Measurements from ENCODE around the gene IQSEC3. TPM values are rescaled to one million over a fixed set of nuclear protein-coding genes. Genes with fewer than 3 reads are reported as not detected.

Gene IQSEC3
- total RNA-seq, 1 donor, result 0.36 TPM

- Histone ChIP-seq H3K9me3 (ENCODE audit: low read depth, low read length) (no peaks in the 10 kb centered on the region), H3K27ac (ENCODE audit: low read depth, low read length) (no peak overlapping the region), H3K36me3 (ENCODE audit: insufficient read depth, low read length) (no peaks in the 10 kb centered on the region), H3K4me3 (ENCODE audit: insufficient read depth, low read length) (no peak overlapping the region), H2AFZ (ENCODE audit: low read length) (no peak overlapping the region), H3K79me2 (ENCODE audit: insufficient read depth, low read length) (no peaks in the 10 kb centered on the region), H4K20me1 (ENCODE audit: insufficient read depth, low read length) (no peaks in the 10 kb centered on the region), H3K27me3 (ENCODE audit: insufficient read depth, low read length) (peaks cover 81% of the 10 kb centered on the region), H3K4me1 (ENCODE audit: insufficient read depth, low read length) (no peaks in the 10 kb centered on the region), H3K4me2 (ENCODE audit: insufficient read depth, low read length) (no peak overlapping the region)
- DNase-seq (ENCODE audit: insufficient read length, low spot score, missing footprints), result no peak
- TF ChIP-seq, protein P1, sequence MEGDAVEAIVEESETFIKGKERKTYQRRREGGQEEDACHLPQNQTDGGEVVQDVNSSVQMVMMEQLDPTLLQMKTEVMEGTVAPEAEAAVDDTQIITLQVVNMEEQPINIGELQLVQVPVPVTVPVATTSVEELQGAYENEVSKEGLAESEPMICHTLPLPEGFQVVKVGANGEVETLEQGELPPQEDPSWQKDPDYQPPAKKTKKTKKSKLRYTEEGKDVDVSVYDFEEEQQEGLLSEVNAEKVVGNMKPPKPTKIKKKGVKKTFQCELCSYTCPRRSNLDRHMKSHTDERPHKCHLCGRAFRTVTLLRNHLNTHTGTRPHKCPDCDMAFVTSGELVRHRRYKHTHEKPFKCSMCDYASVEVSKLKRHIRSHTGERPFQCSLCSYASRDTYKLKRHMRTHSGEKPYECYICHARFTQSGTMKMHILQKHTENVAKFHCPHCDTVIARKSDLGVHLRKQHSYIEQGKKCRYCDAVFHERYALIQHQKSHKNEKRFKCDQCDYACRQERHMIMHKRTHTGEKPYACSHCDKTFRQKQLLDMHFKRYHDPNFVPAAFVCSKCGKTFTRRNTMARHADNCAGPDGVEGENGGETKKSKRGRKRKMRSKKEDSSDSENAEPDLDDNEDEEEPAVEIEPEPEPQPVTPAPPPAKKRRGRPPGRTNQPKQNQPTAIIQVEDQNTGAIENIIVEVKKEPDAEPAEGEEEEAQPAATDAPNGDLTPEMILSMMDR (IDR thresholded peaks at IDR 0.05; ENCODE audit: extremely low read depth, low read depth, low read length), result no peak
Measured at GRCh38 chr12:208813-209212, 142.2 kb downstream of the IQSEC3 start.

GRCh38 chr12:209246-209645, 142.7 kb downstream of the IQSEC3 start:
- Histone ChIP-seq H3K4me1 (ENCODE audit: insufficient read depth, low read length) (no peaks in the 10 kb centered on the region), H2AFZ (ENCODE audit: low read length) (no peak overlapping the region), H3K79me2 (ENCODE audit: insufficient read depth, low read length) (no peaks in the 10 kb centered on the region), H3K4me2 (ENCODE audit: insufficient read depth, low read length) (no peak overlapping the region), H3K27ac (ENCODE audit: low read depth, low read length) (no peak overlapping the region), H4K20me1 (ENCODE audit: insufficient read depth, low read length) (no peaks in the 10 kb centered on the region), H3K27me3 (ENCODE audit: insufficient read depth, low read length) (peaks cover 81% of the 10 kb centered on the region), H3K4me3 (ENCODE audit: insufficient read depth, low read length) (no peak overlapping the region), H3K36me3 (ENCODE audit: insufficient read depth, low read length) (no peaks in the 10 kb centered on the region), H3K9me3 (ENCODE audit: low read depth, low read length) (no peaks in the 10 kb centered on the region)
- no peak for DNase-seq (ENCODE audit: insufficient read length, low spot score, missing footprints)
- TF ChIP-seq, protein P1 (IDR thresholded peaks at IDR 0.05; ENCODE audit: extremely low read depth, low read depth, low read length), result no peak

GRCh38 chr12:209851-210250, 143.3 kb downstream of the IQSEC3 start:
- Histone ChIP-seq H3K4me2 (ENCODE audit: insufficient read depth, low read length) (no peak overlapping the region), H4K20me1 (ENCODE audit: insufficient read depth, low read length) (no peaks in the 10 kb centered on the region), H3K4me1 (ENCODE audit: insufficient read depth, low read length) (no peaks in the 10 kb centered on the region), H3K27ac (ENCODE audit: low read depth, low read length) (no peak overlapping the region), H3K4me3 (ENCODE audit: insufficient read depth, low read length) (no peak overlapping the region), H3K36me3 (ENCODE audit: insufficient read depth, low read length) (no peaks in the 10 kb centered on the region), H3K27me3 (ENCODE audit: insufficient read depth, low read length) (peaks cover 77% of the 10 kb centered on the region), H3K79me2 (ENCODE audit: insufficient read depth, low read length) (no peaks in the 10 kb centered on the region), H3K9me3 (ENCODE audit: low read depth, low read length) (no peaks in the 10 kb centered on the region), H2AFZ (ENCODE audit: low read length) (no peak overlapping the region)
- DNase-seq (ENCODE audit: insufficient read length, low spot score, missing footprints), result no peak
- TF ChIP-seq, protein P1 (IDR thresholded peaks at IDR 0.05; ENCODE audit: extremely low read depth, low read depth, low read length), result no peak

GRCh38 chr12:210277-211141, 143.9 kb downstream of the IQSEC3 start:
- Histone ChIP-seq H3K79me2 (ENCODE audit: insufficient read depth, low read length) (no peaks in the 10 kb centered on the region), H3K9me3 (ENCODE audit: low read depth, low read length) (no peaks in the 10 kb centered on the region), H2AFZ (ENCODE audit: low read length) (no peak overlapping the region), H3K27me3 (ENCODE audit: insufficient read depth, low read length) (peaks cover 77% of the 10 kb centered on the region), H3K4me1 (ENCODE audit: insufficient read depth, low read length) (no peaks in the 10 kb centered on the region), H4K20me1 (ENCODE audit: insufficient read depth, low read length) (no peaks in the 10 kb centered on the region), H3K4me3 (ENCODE audit: insufficient read depth, low read length) (no peak overlapping the region), H3K36me3 (ENCODE audit: insufficient read depth, low read length) (no peaks in the 10 kb centered on the region), H3K27ac (ENCODE audit: low read depth, low read length) (no peak overlapping the region), H3K4me2 (ENCODE audit: insufficient read depth, low read length) (no peak overlapping the region)
- TF ChIP-seq, protein P1 (IDR thresholded peaks at IDR 0.05; ENCODE audit: extremely low read depth, low read depth, low read length), result no peak
- DNase-seq (ENCODE audit: insufficient read length, low spot score, missing footprints), result no peak

Measured in osteoblast (primary cell).